ENCODE data around the gene MDH1. TPM values are rescaled to one million over a fixed set of nuclear protein-coding genes. Genes with fewer than 3 reads are reported as not detected.

MDH1 gene
- total and polyA plus RNA-seq, 2 donors (not counting 1 experiment from before 2014, with no cell fraction given): 65.7 to 87.8 TPM

GRCh38 chr2:63631501-63631900 is 42.7 kb downstream of the MDH1 start:
- CTCF ChIA-PET: no interaction called here
- peaks cover 20% of the 10 kb centered on the region for H3K9me3 Mint-ChIP-seq (ENCODE audit: insufficient read depth)
- no CpG with 5 or more reads among the region's 1 CpG for WGBS (ENCODE audit: insufficient coverage)
- H2AFZ ChIP-seq (ENCODE audit: insufficient read depth, low read depth, low read length, poor library complexity, severe bottlenecking): no peak overlapping the region
- TF ChIP-seq EZH2 (IDR thresholded peaks at IDR 0.05; ENCODE audit: borderline replicate concordance, insufficient read depth, low read depth, low read length, poor library complexity, severe bottlenecking) (no peak), CTCF (IDR thresholded peaks at IDR 0.05) (no peak)
- H3K4me3 Mint-ChIP-seq: no peak overlapping the region
- no peaks in the 10 kb centered on the region for H4K20me1 ChIP-seq (ENCODE audit: control insufficient read depth, insufficient read depth, low read length, poor library complexity, severe bottlenecking)
- H3K4me1 Mint-ChIP-seq: no peaks in the 10 kb centered on the region
- no peak overlapping the region for H3K4me3 ChIP-seq (ENCODE audit: control extremely low read depth in 1 of 5, extremely low read depth in 1 of 5, insufficient read depth in 1 of 5, low read depth in 2 of 5, low read length in 4 of 5)
- no peaks in the 10 kb centered on the region for H3K79me2 ChIP-seq (ENCODE audit: control insufficient read depth, insufficient read depth, low read length)
- no peaks in the 10 kb centered on the region for H3K27me3 ChIP-seq (replicated peaks in 1 of 4; ENCODE audit: control extremely low read depth in 1 of 4, control insufficient read depth in 3 of 4, insufficient read depth in 4 of 4, low read length in 3 of 4)
- H3K4me2 ChIP-seq (replicated peaks; ENCODE audit: low read depth, low read length, poor library complexity, severe bottlenecking): no peak overlapping the region
- no peak for DNase-seq
- H3K36me3 ChIP-seq (replicated peaks in 1 of 2; ENCODE audit: control extremely low read depth in 1 of 2, control insufficient read depth in 1 of 2, extremely low read depth in 1 of 2, insufficient read depth in 2 of 2, low read length in 1 of 2): no peaks in the 10 kb centered on the region
- no peak for ATAC-seq (ENCODE audit: low read depth)
- intact Hi-C loops (cut with micrococcal nuclease): no loop called here
- H3K9me3 ChIP-seq (ENCODE audit: control extremely low read depth in 1 of 3, control insufficient read depth in 2 of 3, insufficient read depth in 1 of 3, low read length in 2 of 3): peaks cover 2 to 10% (median 8%) of the 10 kb centered on the region in 3 donors
- H3K27ac Mint-ChIP-seq: no peak overlapping the region
- H3K27ac ChIP-seq (ENCODE audit: low read length in 2 of 2): no peak overlapping the region
- POLR2A ChIA-PET: no interaction called here
- no peaks in the 10 kb centered on the region for H3K4me1 ChIP-seq (ENCODE audit: control insufficient read depth in 2 of 2, insufficient read depth in 2 of 2, low read length in 2 of 2)
- no peak overlapping the region for H3K9ac ChIP-seq (ENCODE audit: low read length)
- peaks cover 9% of the 10 kb centered on the region for H3K27me3 Mint-ChIP-seq

GRCh38 chr2:63632382-63632781 is 43.6 kb downstream of the MDH1 start:
- H3K27me3 ChIP-seq (replicated peaks in 1 of 4; ENCODE audit: control extremely low read depth in 1 of 4, control insufficient read depth in 3 of 4, insufficient read depth in 4 of 4, low read length in 3 of 4): no peaks in the 10 kb centered on the region
- peaks cover 0 to 10% (median 8%) of the 10 kb centered on the region in 3 donors for H3K9me3 ChIP-seq (ENCODE audit: control extremely low read depth in 1 of 3, control insufficient read depth in 2 of 3, insufficient read depth in 1 of 3, low read length in 2 of 3)
- H3K9ac ChIP-seq (ENCODE audit: low read length): no peak overlapping the region
- DNase-seq (no peak), ATAC-seq (ENCODE audit: low read depth) (no peak)
- no peaks in the 10 kb centered on the region for H3K36me3 ChIP-seq (replicated peaks in 1 of 2; ENCODE audit: control extremely low read depth in 1 of 2, control insufficient read depth in 1 of 2, extremely low read depth in 1 of 2, insufficient read depth in 2 of 2, low read length in 1 of 2)
- H3K9me3 Mint-ChIP-seq (ENCODE audit: insufficient read depth): peaks cover 20% of the 10 kb centered on the region
- ChIA-PET CTCF (no interaction called here), POLR2A (no interaction called here)
- no peaks in the 10 kb centered on the region for H4K20me1 ChIP-seq (ENCODE audit: control insufficient read depth, insufficient read depth, low read length, poor library complexity, severe bottlenecking)
- no peak overlapping the region for H3K27ac ChIP-seq (ENCODE audit: low read length in 2 of 2)
- H3K27ac Mint-ChIP-seq: no peak overlapping the region
- no peaks in the 10 kb centered on the region for H3K4me1 ChIP-seq (ENCODE audit: control insufficient read depth in 2 of 2, insufficient read depth in 2 of 2, low read length in 2 of 2)
- H2AFZ ChIP-seq (ENCODE audit: insufficient read depth, low read depth, low read length, poor library complexity, severe bottlenecking): no peak overlapping the region
- no peaks in the 10 kb centered on the region for H3K4me1 Mint-ChIP-seq
- H3K27me3 Mint-ChIP-seq: peaks cover 9% of the 10 kb centered on the region
- no peak overlapping the region for H3K4me3 Mint-ChIP-seq
- H3K4me2 ChIP-seq (replicated peaks; ENCODE audit: low read depth, low read length, poor library complexity, severe bottlenecking): no peak overlapping the region
- intact Hi-C loops (cut with micrococcal nuclease): no loop called here
- no peaks in the 10 kb centered on the region for H3K79me2 ChIP-seq (ENCODE audit: control insufficient read depth, insufficient read depth, low read length)
- TF ChIP-seq EZH2 (IDR thresholded peaks at IDR 0.05; ENCODE audit: borderline replicate concordance, insufficient read depth, low read depth, low read length, poor library complexity, severe bottlenecking) (no peak), CTCF (IDR thresholded peaks at IDR 0.05) (no peak)
- no peak overlapping the region for H3K4me3 ChIP-seq (ENCODE audit: control extremely low read depth in 1 of 5, extremely low read depth in 1 of 5, insufficient read depth in 1 of 5, low read depth in 2 of 5, low read length in 4 of 5)
- whole genome bisulfite sequencing (ENCODE audit: insufficient coverage): no CpG with 5 or more reads among the region's 2 CpGs

Data from B cell (primary cell).